H1 (cell line): ENCODE measurements around the gene PCDHGA7. TPM values are rescaled to one million over a fixed set of nuclear protein-coding genes. Genes with fewer than 3 reads are reported as not detected.

Experiments used
- ASH2L ChIP-seq: fragments of 200-600, 300-600 bp; sonication (generic); IDR thresholded peaks from one replicate; pipeline ENCODE4 v1.7.1; 2017; ENCODE audit warnings: low read length
- CBX5 ChIP-seq: fragments of 300-800, 300-1000 bp; sonication (generic); IDR thresholded peaks from 2 replicates; pipeline ENCODE4 v1.7.1; 2016; ENCODE audit warnings: antibody characterized with exemption, low read length, low read depth
- FOSL1 ChIP-seq: IDR thresholded peaks from 2 replicates; pipeline ENCODE4 v1.6.1; 2011; ENCODE audit warnings: mild to moderate bottlenecking, low read depth, low read length, moderate library complexity; ENCODE audit not compliant: insufficient read depth
- POU5F1 ChIP-seq: IDR thresholded peaks from 2 replicates; pipeline ENCODE4 v1.6.1; 2011; ENCODE audit warnings: low read depth, mild to moderate bottlenecking, low read length, moderate library complexity
- RXRA ChIP-seq: IDR thresholded peaks from 2 replicates; pipeline ENCODE4 v1.6.1; 2011; ENCODE audit warnings: low read depth, mild to moderate bottlenecking, low read length, moderate library complexity; ENCODE audit not compliant: insufficient read depth
- SAP30 ChIP-seq: fragments of 300-600 bp; sonication (generic); IDR thresholded peaks from 2 replicates; pipeline ENCODE4 v1.7.1; 2012; ENCODE audit warnings: low read length, moderate library complexity, mild to moderate bottlenecking, inconsistent platforms; ENCODE audit not compliant: insufficient read depth, insufficient replicate concordance
- SP4 ChIP-seq: IDR thresholded peaks from 2 replicates; pipeline ENCODE4 v1.6.1; 2012; ENCODE audit warnings: low read length, inconsistent platforms
- TEAD4 ChIP-seq: IDR thresholded peaks from 2 replicates; pipeline ENCODE4 v1.6.1; 2012; ENCODE audit warnings: low read depth, low read length, inconsistent platforms, mixed read lengths
- polyA plus RNA-seq, 7 experiments: library from polyadenylated mRNA; depleted of rRNA in 3 of 7; stranded (reverse) in 5 of 7; unstranded in 2 of 7; fragments of >200 nt in 5 of 7; fragments of 200-250 nt in 2 of 7; gene quantifications; 1 replicate in 5 of 7; 2 replicates in 1 of 7; 4 replicates in 1 of 7; pipeline versions ENCODE4 v1.2.1 to v1.2.3, GENCODE V29; 2011 to 2013; ENCODE audit warnings: missing spikeins in 2 of 7, mixed read lengths in 2 of 7
- total RNA-seq: library from RNA; stranded (reverse); fragmentation: NEBNext Ultra II Directional; extraction: Animal tissue kit (Norgen Biotek cat#: 25700); gene quantifications from 2 replicates; pipeline ENCODE4 v1.2.1, GENCODE V29; 2021

Gene PCDHGA7
- total and polyA plus RNA-seq, 2 of the 8 experiments (the other 6 are each of a cell fraction or from before 2014, with no cell fraction given), result 0.39 to 1.1 TPM

DNA sequence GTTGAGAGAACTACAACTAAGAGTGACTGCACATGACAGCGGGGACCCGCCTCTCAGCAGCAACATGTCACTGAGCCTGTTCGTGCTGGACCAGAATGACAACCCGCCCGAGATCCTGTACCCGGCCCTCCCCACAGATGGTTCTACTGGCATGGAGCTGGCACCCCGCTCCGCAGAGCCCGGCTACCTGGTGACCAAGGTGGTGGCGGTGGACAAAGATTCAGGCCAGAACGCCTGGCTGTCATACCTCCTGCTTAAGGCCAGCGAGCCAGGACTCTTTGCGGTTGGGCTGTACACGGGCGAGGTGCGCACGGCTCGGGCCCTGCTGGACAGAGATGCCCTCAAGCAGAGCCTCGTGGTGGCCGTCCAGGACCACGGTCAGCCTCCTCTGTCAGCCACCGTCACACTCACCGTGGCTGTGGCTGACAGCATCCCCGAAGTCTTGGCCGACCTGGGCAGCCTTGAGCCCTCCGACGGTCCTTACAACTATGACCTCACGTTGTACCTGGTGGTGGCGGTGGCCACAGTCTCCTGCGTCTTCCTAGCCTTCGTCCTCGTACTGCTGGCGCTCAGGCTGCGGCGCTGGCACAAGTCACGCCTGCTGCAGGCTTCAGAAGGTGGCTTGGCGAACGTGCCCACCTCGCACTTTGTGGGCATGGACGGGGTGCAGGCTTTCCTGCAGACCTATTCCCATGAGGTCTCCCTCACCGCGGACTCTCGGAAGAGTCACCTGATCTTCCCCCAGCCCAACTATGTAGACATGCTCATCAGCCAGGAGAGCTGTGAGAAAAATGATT lies 2.1 kb downstream of the PCDHGA7 start (continued):
- TF ChIP-seq RXRA, result no peak
- no peak for TF ChIP-seq SAP30
- TF ChIP-seq TEAD4, result no peak
- TF ChIP-seq ASH2L, result no peak
- TF ChIP-seq FOSL1, result no peak
- no peak for TF ChIP-seq SP4
- no peak for TF ChIP-seq POU5F1
- TF ChIP-seq CBX5, result no peak
